Neural crest cell (in vitro differentiated cells): Measurements from ENCODE around the gene HSD3B1. TPM values are rescaled to one million over a fixed set of nuclear protein-coding genes. Genes with fewer than 3 reads are reported as not detected.

Experiments used
- DNase-seq: peaks from one replicate; pipeline ENCODE4 v3.0.0; 2021; ENCODE audit warnings: low read depth, mixed read lengths, low spot score
- H3K27ac Mint-ChIP-seq: one replicate; pipeline ENCODE4 v1.8.0; 2021; ENCODE audit warnings: mild to moderate bottlenecking, mixed read lengths; ENCODE audit not compliant: unreplicated experiment
- H3K27me3 Mint-ChIP-seq: 2 replicates; pipeline ENCODE4 v1.8.0; 2021; ENCODE audit warnings: low read depth, mild to moderate bottlenecking, mixed read lengths
- H3K36me3 Mint-ChIP-seq: 2 replicates; pipeline ENCODE4 v1.8.0; 2021; ENCODE audit warnings: low read depth, mild to moderate bottlenecking, mixed read lengths
- H3K4me1 Mint-ChIP-seq: 2 replicates; pipeline ENCODE4 v1.8.0; 2021; ENCODE audit warnings: mixed read lengths
- H3K4me3 Mint-ChIP-seq: one replicate; pipeline ENCODE4 v1.8.0; 2021; ENCODE audit warnings: mild to moderate bottlenecking, mixed read lengths
- H3K9me3 Mint-ChIP-seq: 2 replicates; pipeline ENCODE4 v1.8.0; 2021; ENCODE audit warnings: mixed read lengths
- CTCF ChIP-seq: fragments of 200-600 bp; sonication (generic); conservative IDR thresholded peaks from 2 replicates; pipeline ENCODE4 v1.5.0; 2021; ENCODE audit warnings: antibody characterized with exemption, mild to moderate bottlenecking
- long read RNA-seq: library from polyadenylated mRNA; unstranded; transcript quantifications from one replicate; pipeline ENCODE4 v2.0.0, GENCODE V29; 2020
- total RNA-seq: library from RNA; stranded (reverse); gene quantifications from 2 replicates; pipeline ENCODE4 v1.2.1, GENCODE V29; 2021

The HSD3B1 gene
- not detected in 2 replicates for total RNA-seq
- long read RNA-seq = 0 reads

- H3K27ac Mint-ChIP-seq = no peak within 1 kb of the TSS
- no peak for TF ChIP-seq CTCF
- no peaks in the 10 kb centered on the region for H3K36me3 Mint-ChIP-seq
- H3K9me3 Mint-ChIP-seq = no peaks in the 10 kb centered on the region
- no peak within 1 kb of the TSS for H3K4me3 Mint-ChIP-seq
- H3K4me1 Mint-ChIP-seq = peaks cover 4% of the 10 kb centered on the region
- peaks cover 7% of the 10 kb centered on the region for H3K27me3 Mint-ChIP-seq
- no peak for DNase-seq
These were observed at the start of gene HSD3B1 for GRCh38 chr1:119506941-119507340. Gene HSD3B1, plus strand, starts transcription at chr1:119507210. Its CDS starts 267 bp downstream, at chr1:119507477.

- no peak overlapping the region for H3K27ac Mint-ChIP-seq
- H3K4me3 Mint-ChIP-seq = no peak overlapping the region
- H3K27me3 Mint-ChIP-seq = no peaks in the 10 kb centered on the region
- H3K36me3 Mint-ChIP-seq = no peaks in the 10 kb centered on the region
- TF ChIP-seq CTCF = no peak
- no peak for DNase-seq
- H3K9me3 Mint-ChIP-seq = peaks cover 2% of the 10 kb centered on the region
- no peaks in the 10 kb centered on the region for H3K4me1 Mint-ChIP-seq
These were observed 44.0 kb upstream of the HSD3B1 start for GRCh38 chr1:119462964-119463363.

GRCh38 chr1:119463569-119463968 lies 43.4 kb upstream of the HSD3B1 start:
- no peak for TF ChIP-seq CTCF
- H3K36me3 Mint-ChIP-seq = no peaks in the 10 kb centered on the region
- H3K27me3 Mint-ChIP-seq = no peaks in the 10 kb centered on the region
- DNase-seq = no peak
- no peaks in the 10 kb centered on the region for H3K4me1 Mint-ChIP-seq
- peaks cover 2% of the 10 kb centered on the region for H3K9me3 Mint-ChIP-seq
- H3K4me3 Mint-ChIP-seq = no peak overlapping the region
- H3K27ac Mint-ChIP-seq = no peak overlapping the region

DNA sequence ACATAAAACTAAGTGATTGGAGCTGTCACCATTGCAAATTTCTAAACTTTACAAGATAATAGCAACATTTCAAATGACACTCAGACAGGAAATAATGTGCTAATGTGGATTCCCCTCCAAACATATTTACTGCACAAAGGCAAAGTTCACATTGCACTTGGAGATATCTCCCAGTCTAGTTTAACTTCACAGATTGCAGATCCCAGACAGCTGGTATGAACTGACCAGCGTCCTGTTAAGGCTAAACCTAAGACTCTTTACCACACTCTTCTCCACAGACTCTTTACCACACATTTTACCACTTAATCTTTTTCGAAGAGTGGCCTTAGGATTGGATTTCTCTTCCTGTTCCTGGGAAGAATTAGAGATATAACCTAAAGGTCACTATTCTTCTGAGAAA lies 40.6 kb upstream of the HSD3B1 start:
- H3K36me3 Mint-ChIP-seq = no peaks in the 10 kb centered on the region
- no peak overlapping the region for H3K4me3 Mint-ChIP-seq
- H3K4me1 Mint-ChIP-seq = no peaks in the 10 kb centered on the region
- H3K9me3 Mint-ChIP-seq = peaks cover 2% of the 10 kb centered on the region
- no peak overlapping the region for H3K27ac Mint-ChIP-seq
- DNase-seq = no peak
- no peak for TF ChIP-seq CTCF
- H3K27me3 Mint-ChIP-seq = peaks cover 2% of the 10 kb centered on the region

DNA sequence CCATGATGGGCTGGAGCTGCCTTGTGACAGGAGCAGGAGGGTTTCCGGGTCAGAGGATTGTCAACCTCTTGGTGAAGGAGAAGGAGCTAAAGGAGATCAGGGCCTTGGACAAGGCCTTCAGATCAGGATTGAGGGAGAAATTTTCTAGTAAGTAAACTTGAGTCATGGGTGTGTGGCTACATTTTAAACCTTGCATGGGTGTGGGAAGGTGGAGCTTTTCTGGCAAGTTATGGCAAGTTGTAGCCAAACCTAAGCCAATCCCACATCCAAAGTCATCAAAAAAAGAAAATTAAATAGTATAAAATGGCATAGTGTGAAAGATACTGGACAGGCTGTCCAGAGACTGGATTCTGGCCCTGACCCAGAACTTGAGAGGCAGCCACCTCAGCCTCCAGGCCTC lies 39.8 kb upstream of the HSD3B1 start:
- TF ChIP-seq CTCF = no peak
- no peak for DNase-seq
- Mint-ChIP-seq H3K4me1 (no peaks in the 10 kb centered on the region), H3K9me3 (peaks cover 2% of the 10 kb centered on the region), H3K4me3 (no peak overlapping the region), H3K27me3 (peaks cover 2% of the 10 kb centered on the region), H3K27ac (no peak overlapping the region), H3K36me3 (no peaks in the 10 kb centered on the region)
